Measurements from ENCODE around the gene VAC14.
A peak's percentile ranks its signal among the peaks of the same experiment; 100 is the strongest.

The VAC14 gene

GRCh38 chr16:70687102-70687511 lies 113.9 kb downstream of the VAC14 start:
- H3K4me1 ChIP-seq (ENCODE audit: control insufficient read depth, insufficient read depth, low read length): peaks cover 37% of the 10 kb centered on the region
- no peaks in the 10 kb centered on the region for H3K9me3 ChIP-seq (ENCODE audit: control insufficient read depth, low read length)
- H3K27me3 ChIP-seq (ENCODE audit: control insufficient read depth, insufficient read depth, low read length, poor library complexity, severe bottlenecking): no peaks in the 10 kb centered on the region
- no peak overlapping the region for H3K27ac ChIP-seq (ENCODE audit: insufficient read depth, low read depth, low read length, poor library complexity, severe bottlenecking)
- H3K4me3 ChIP-seq (ENCODE audit: insufficient read depth, low read depth, low read length): no peak overlapping the region
- no peaks in the 10 kb centered on the region for H3K36me3 ChIP-seq (ENCODE audit: control insufficient read depth, insufficient read depth, low read length)
- 32 to 51% methylated on average over 5 of the region's 5 CpGs for WGBS, 2 experiments

DNA sequence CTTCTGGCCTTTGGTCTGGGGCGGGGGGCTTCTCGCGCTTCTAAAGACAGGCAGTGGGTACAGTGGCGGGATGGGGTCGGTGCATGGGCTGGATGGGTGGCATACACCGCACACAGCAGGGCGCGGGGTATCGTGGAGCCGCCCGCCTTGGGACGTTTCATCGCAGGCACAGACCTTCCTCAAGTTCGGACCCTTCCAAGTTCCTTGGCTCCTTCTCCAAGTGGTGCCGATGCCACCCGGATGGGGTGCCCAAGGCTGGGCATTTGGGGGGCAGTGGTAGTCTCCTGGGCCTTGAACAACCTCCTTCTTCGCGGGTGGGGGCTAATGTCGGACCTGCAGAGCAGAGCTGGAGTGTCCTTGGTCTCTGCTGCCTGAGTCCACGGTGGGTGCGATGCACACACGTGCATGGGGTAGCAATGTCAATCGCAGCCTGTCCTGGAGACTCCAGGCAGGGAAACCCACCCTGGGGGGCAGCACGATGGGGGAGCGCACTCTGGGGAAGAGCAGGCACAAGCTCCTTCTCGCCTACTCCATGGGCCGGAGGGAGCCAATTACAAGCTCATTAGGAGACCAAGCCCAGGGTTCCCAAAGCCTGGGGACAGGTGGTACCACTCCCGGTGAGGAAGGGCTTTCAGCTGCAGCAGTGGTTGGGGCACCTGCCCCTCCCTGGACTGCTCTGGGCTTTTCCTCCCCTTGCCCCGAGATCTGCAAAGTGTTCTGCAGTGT lies 114.4 kb downstream of the VAC14 start:
- Histone ChIP-seq H3K9me3 (ENCODE audit: control insufficient read depth, low read length) (no peaks in the 10 kb centered on the region), H3K27ac (ENCODE audit: insufficient read depth, low read depth, low read length, poor library complexity, severe bottlenecking) (no peak overlapping the region), H3K4me1 (ENCODE audit: control insufficient read depth, insufficient read depth, low read length) (peaks cover 37% of the 10 kb centered on the region), H3K36me3 (ENCODE audit: control insufficient read depth, insufficient read depth, low read length) (no peaks in the 10 kb centered on the region), H3K27me3 (ENCODE audit: control insufficient read depth, insufficient read depth, low read length, poor library complexity, severe bottlenecking) (no peaks in the 10 kb centered on the region), H3K4me3 (ENCODE audit: insufficient read depth, low read depth, low read length) (peak overlapping the region; percentile 80)
- WGBS, 2 experiments: 60 to 63% methylated on average over 29 of the region's 29 CpGs

GRCh38 chr16:70685938-70686375 lies 115.0 kb downstream of the VAC14 start, which contains the start of gene MTSS2:
MTSS2 (minus strand) TSS chr16:70686053; CDS start chr16:70685791, 262 bp downstream.
- no peaks in the 10 kb centered on the region for H3K9me3 ChIP-seq (ENCODE audit: control insufficient read depth, low read length)
- H3K36me3 ChIP-seq (ENCODE audit: control insufficient read depth, insufficient read depth, low read length): no peaks in the 10 kb centered on the region
- no peaks in the 10 kb centered on the region for H3K27me3 ChIP-seq (ENCODE audit: control insufficient read depth, insufficient read depth, low read length, poor library complexity, severe bottlenecking)
- no peak within 1 kb of the TSS for H3K27ac ChIP-seq (ENCODE audit: insufficient read depth, low read depth, low read length, poor library complexity, severe bottlenecking)
- WGBS, 2 experiments: 1% methylated on average over 72 of the region's 72 CpGs
- peaks cover 31% of the 10 kb centered on the region for H3K4me1 ChIP-seq (ENCODE audit: control insufficient read depth, insufficient read depth, low read length)
- H3K4me3 ChIP-seq (ENCODE audit: insufficient read depth, low read depth, low read length): peak within 1 kb of the TSS; percentile 80

- WGBS, 2 experiments: 2 to 3% methylated on average over 89 to 90 of the region's 90 CpGs
- peaks cover 29% of the 10 kb centered on the region for H3K4me1 ChIP-seq (ENCODE audit: control insufficient read depth, insufficient read depth, low read length)
- peak overlapping the region; percentile 80 for H3K4me3 ChIP-seq (ENCODE audit: insufficient read depth, low read depth, low read length)
- H3K27me3 ChIP-seq (ENCODE audit: control insufficient read depth, insufficient read depth, low read length, poor library complexity, severe bottlenecking): no peaks in the 10 kb centered on the region
- no peaks in the 10 kb centered on the region for H3K9me3 ChIP-seq (ENCODE audit: control insufficient read depth, low read length)
- H3K27ac ChIP-seq (ENCODE audit: insufficient read depth, low read depth, low read length, poor library complexity, severe bottlenecking): no peak overlapping the region
- H3K36me3 ChIP-seq (ENCODE audit: control insufficient read depth, insufficient read depth, low read length): no peaks in the 10 kb centered on the region
These were observed 115.7 kb downstream of the VAC14 start for GRCh38 chr16:70685061-70685937.

DNA sequence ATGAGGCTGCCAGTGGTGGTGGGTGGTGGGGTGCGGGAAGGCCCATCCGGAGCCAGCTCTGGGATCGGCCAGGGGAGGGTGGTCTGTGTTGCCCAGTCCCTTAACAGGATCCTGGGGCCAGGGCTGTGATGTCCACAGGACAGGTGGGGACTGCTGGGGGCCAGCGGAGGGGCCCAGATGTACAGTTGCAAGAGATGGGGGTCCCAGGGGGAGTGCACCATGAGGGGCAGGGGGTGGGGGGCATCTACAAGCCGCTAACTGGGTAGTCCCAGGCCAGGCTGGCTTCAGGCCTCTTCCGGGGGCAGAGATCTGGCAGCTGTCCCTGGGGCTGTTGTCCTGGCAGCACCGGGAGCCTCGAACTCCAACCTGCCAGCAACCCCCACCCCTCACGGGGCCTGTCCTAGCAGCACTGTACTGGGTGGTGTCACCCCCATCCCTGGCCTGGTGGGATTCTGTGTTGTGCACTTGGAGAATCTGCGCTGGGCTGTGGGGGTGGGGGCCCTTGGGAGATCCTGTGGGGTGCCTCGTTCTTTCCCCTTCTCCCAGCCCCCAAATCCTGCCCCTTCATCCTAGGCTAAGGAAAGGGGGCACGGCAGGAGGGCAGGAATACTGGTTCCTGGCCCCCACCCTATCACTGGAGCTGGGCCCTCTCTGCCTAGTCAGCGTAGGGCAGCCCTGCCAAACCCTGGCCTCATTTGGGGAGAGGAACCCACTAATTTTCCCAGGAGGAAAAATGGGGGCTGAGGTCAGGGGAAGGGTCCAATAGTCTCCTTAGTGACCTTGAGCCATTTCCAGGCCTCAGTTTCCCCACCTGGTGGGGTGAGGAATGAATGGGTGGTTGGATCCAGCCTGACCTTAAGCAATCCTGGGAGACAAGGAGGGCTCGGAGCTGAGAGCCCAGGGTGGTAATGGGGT lies 116.6 kb downstream of the VAC14 start:
- H3K4me1 ChIP-seq (ENCODE audit: control insufficient read depth, insufficient read depth, low read length): peaks cover 32% of the 10 kb centered on the region
- no peak overlapping the region for H3K27ac ChIP-seq (ENCODE audit: insufficient read depth, low read depth, low read length, poor library complexity, severe bottlenecking)
- WGBS, 2 experiments: 91% methylated on average over 14 of the region's 14 CpGs

GRCh38 chr16:70683146-70683944 lies 117.6 kb downstream of the VAC14 start:
- Histone ChIP-seq H3K9me3 (ENCODE audit: control insufficient read depth, low read length) (no peaks in the 10 kb centered on the region), H3K36me3 (ENCODE audit: control insufficient read depth, insufficient read depth, low read length) (no peaks in the 10 kb centered on the region), H3K27me3 (ENCODE audit: control insufficient read depth, insufficient read depth, low read length, poor library complexity, severe bottlenecking) (no peaks in the 10 kb centered on the region), H3K4me1 (ENCODE audit: control insufficient read depth, insufficient read depth, low read length) (peaks cover 32% of the 10 kb centered on the region), H3K4me3 (ENCODE audit: insufficient read depth, low read depth, low read length) (no peak overlapping the region), H3K27ac (ENCODE audit: insufficient read depth, low read depth, low read length, poor library complexity, severe bottlenecking) (no peak overlapping the region)
- 95 to 96% methylated on average over 13 of the region's 13 CpGs for WGBS, 2 experiments

More for the DNA sequence above, 116.6 kb downstream of the VAC14 start:
- Histone ChIP-seq H3K27me3 (ENCODE audit: control insufficient read depth, insufficient read depth, low read length, poor library complexity, severe bottlenecking) (no peaks in the 10 kb centered on the region), H3K9me3 (ENCODE audit: control insufficient read depth, low read length) (no peaks in the 10 kb centered on the region), H3K36me3 (ENCODE audit: control insufficient read depth, insufficient read depth, low read length) (no peaks in the 10 kb centered on the region), H3K4me3 (ENCODE audit: insufficient read depth, low read depth, low read length) (peak overlapping the region; percentile 80)

GRCh38 chr16:70682239-70683145 lies 118.5 kb downstream of the VAC14 start:
- 83 to 86% methylated on average over 12 to 14 of the region's 14 CpGs for WGBS, 2 experiments
- no peaks in the 10 kb centered on the region for H3K9me3 ChIP-seq (ENCODE audit: control insufficient read depth, low read length)
- H3K4me3 ChIP-seq (ENCODE audit: insufficient read depth, low read depth, low read length): no peak overlapping the region
- no peak overlapping the region for H3K27ac ChIP-seq (ENCODE audit: insufficient read depth, low read depth, low read length, poor library complexity, severe bottlenecking)
- no peaks in the 10 kb centered on the region for H3K27me3 ChIP-seq (ENCODE audit: control insufficient read depth, insufficient read depth, low read length, poor library complexity, severe bottlenecking)
- H3K4me1 ChIP-seq (ENCODE audit: control insufficient read depth, insufficient read depth, low read length): peaks cover 24% of the 10 kb centered on the region
- no peaks in the 10 kb centered on the region for H3K36me3 ChIP-seq (ENCODE audit: control insufficient read depth, insufficient read depth, low read length)

DNA sequence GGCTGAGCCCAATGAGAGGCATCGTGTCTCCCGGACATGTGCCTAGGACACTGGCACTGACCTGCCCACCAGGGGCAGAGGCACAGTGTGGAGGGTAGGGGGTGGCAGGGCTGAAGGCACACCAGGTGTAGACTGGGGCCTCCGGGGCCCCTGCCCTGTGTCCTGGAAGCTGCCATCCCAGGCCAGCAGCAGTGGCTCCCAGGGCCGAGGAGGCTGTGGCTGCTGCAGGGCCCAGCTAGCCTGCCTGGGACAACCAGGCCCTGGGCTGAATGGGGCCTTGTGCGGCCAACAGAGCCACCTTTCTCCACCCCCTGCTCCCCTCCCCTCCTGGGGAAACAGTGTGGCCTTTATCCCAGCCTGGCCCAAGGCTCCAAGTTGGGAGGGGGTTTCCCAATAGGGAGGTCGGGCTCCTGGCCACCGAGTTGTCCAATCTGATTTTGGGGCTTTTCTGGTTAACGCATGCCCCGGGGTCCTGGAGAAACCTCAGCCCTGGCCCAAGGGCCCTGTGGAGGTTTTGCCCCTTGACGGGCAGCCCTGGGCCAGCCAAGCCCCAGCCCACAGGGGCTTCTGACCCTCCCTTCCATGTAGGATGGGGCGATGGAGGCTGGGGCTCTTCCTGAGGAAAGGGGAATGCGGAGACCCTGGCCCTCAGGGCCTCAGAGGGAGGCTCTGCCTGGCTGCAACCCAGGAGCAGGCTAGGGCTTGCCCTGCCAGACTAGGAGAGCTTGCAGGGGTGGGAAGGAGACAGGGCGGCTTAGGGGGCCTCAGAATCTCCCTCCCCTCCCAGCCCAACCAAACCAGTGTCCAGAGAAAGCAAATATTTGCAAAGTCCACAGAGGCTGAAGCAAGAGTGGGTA lies 119.3 kb downstream of the VAC14 start:
- H3K4me1 ChIP-seq (ENCODE audit: control insufficient read depth, insufficient read depth, low read length): peaks cover 15% of the 10 kb centered on the region
- no peak overlapping the region for H3K4me3 ChIP-seq (ENCODE audit: insufficient read depth, low read depth, low read length)
- no peaks in the 10 kb centered on the region for H3K27me3 ChIP-seq (ENCODE audit: control insufficient read depth, insufficient read depth, low read length, poor library complexity, severe bottlenecking)
- no peaks in the 10 kb centered on the region for H3K9me3 ChIP-seq (ENCODE audit: control insufficient read depth, low read length)
- WGBS, 2 experiments: 85 to 87% methylated on average over 12 to 13 of the region's 13 CpGs
- peaks cover under 1% of the 10 kb centered on the region for H3K36me3 ChIP-seq (ENCODE audit: control insufficient read depth, insufficient read depth, low read length)
- H3K27ac ChIP-seq (ENCODE audit: insufficient read depth, low read depth, low read length, poor library complexity, severe bottlenecking): no peak overlapping the region

All from ectodermal cell (in vitro differentiated cells).